GM23338 (cell line): ENCODE results near the gene PRUNE2. TPM values are rescaled to one million over a fixed set of nuclear protein-coding genes. Genes with fewer than 3 reads are reported as not detected.

Experiments
- POLR2AphosphoS5 ChIP-seq: IDR thresholded peaks from 2 replicates; pipeline ENCODE4 v1.6.1; 2016; ENCODE audit warnings: antibody characterized with exemption, low read depth
- REST ChIP-seq: IDR thresholded peaks from one replicate; pipeline ENCODE4 v1.6.1; 2018; ENCODE audit warnings: antibody characterized with exemption; ENCODE audit not compliant: unreplicated experiment
- ZNF114 ChIP-seq: fragments of 250-450 bp; sonication (Bioruptor Pico); IDR thresholded peaks from 2 replicates; pipeline ENCODE4 v1.5.0; 2020; ENCODE audit warnings: mild to moderate bottlenecking, moderate library complexity
- ZNF331 ChIP-seq: fragments of 250-450 bp; sonication (Bioruptor Pico); IDR thresholded peaks from 2 replicates; pipeline ENCODE4 v1.5.0; 2020; ENCODE audit warnings: low read depth, mild to moderate bottlenecking, moderate library complexity
- ZNF462 ChIP-seq: fragments of 250-450 bp; sonication (Bioruptor Pico); IDR thresholded peaks from 2 replicates; pipeline ENCODE4 v1.5.0; 2020; ENCODE audit warnings: mild to moderate bottlenecking, moderate library complexity
- polyA plus RNA-seq: library from polyadenylated mRNA; unstranded; fragments of >200 nt; fragmentation: Nextera tagmentation; extraction: Ambion mirVana; gene quantifications from 2 replicates; pipeline ENCODE4 v1.2.1, GENCODE V29; 2016
- total RNA-seq: library from RNA; depleted of rRNA; stranded (reverse); fragments of >200 nt; shearing (Covaris generic); gene quantifications from 2 replicates; pipeline ENCODE4 v1.2.3, GENCODE V29; 2014

The PRUNE2 gene
- total and polyA plus RNA-seq, 2 experiments from 2014 or later, result 10.6 to 26.5 TPM

- TF ChIP-seq ZNF462 (no peak), ZNF114 (CRISPR knock-in tag) (no peak), POLR2AphosphoS5 (no peak), ZNF331 (CRISPR knock-in tag) (no peak), REST (no peak)
Measured at GRCh38 chr9:76729980-76730737, 175.8 kb downstream of the PRUNE2 start (continued).
